HFF-Myc (cell line): ENCODE data around the gene TMEM141.
"Not testable (repeated sequence)": the region's sequence is repeated elsewhere in the genome, so short reads cannot be mapped to it uniquely, and the experiment has no call there.

Experiments used
- DNase-seq: peaks from one replicate; pipeline ENCODE4 v3.0.0-alpha.2; 2011; ENCODE audit warnings: low read depth; ENCODE audit errors: extremely low read depth
- H3K4me3 ChIP-seq: replicated peaks from 2 replicates; pipeline ENCODE4 v1.5.1; 2011; ENCODE audit warnings: low read depth, mild to moderate bottlenecking, control low read depth, low read length
- CTCF ChIP-seq: IDR thresholded peaks from 2 replicates; pipeline ENCODE4 v1.5.1; 2012; ENCODE audit warnings: mild to moderate bottlenecking, low read depth, low read length, control low read depth; ENCODE audit errors: missing control alignments

Gene TMEM141

GRCh38 chr9:136784249-136784996, 6.7 kb upstream of the TMEM141 start:
- peak; percentile 8 for TF ChIP-seq CTCF
- no peak for DNase-seq

GRCh38 chr9:136784997-136785361, 6.2 kb upstream of the TMEM141 start:
- DNase-seq: no peak

More at GRCh38 chr9:136784249-136784996, 6.7 kb upstream of the TMEM141 start:
- H3K4me3 ChIP-seq: no peak overlapping the region

GRCh38 chr9:136785565-136786355, 5.4 kb upstream of the TMEM141 start:
- H3K4me3 ChIP-seq, DNase-seq: not testable (repeated sequence)

More at GRCh38 chr9:136784997-136785361, 6.2 kb upstream of the TMEM141 start:
- H3K4me3 ChIP-seq: no peak overlapping the region
- TF ChIP-seq CTCF: no peak

GRCh38 chr9:136786451-136786850, 4.7 kb upstream of the TMEM141 start:
- no peak overlapping the region for H3K4me3 ChIP-seq
- DNase-seq: no peak
- no peak for TF ChIP-seq CTCF

- DNase-seq, H3K4me3 ChIP-seq: not testable (repeated sequence)
Measured at GRCh38 chr9:136786983-136787382, 4.2 kb upstream of the TMEM141 start.

- no peak for DNase-seq
- no peak overlapping the region for H3K4me3 ChIP-seq
- TF ChIP-seq CTCF: peak; percentile 65
Measured at GRCh38 chr9:136787690-136788400, 3.3 kb upstream of the TMEM141 start.

- H3K4me3 ChIP-seq, DNase-seq: not testable (repeated sequence)
Measured at GRCh38 chr9:136788644-136789522, 2.3 kb upstream of the TMEM141 start.
